Endometrial microvascular endothelial cells (primary cell): ENCODE measurements around the gene COLEC11. TPM values are rescaled to one million over a fixed set of nuclear protein-coding genes. Genes with fewer than 3 reads are reported as not detected.
"Not testable (repeated sequence)": the region's sequence is repeated elsewhere in the genome, so short reads cannot be mapped to it uniquely, and the experiment has no call there.

Source experiments
- in situ Hi-C: cut with HindIII; loops from 2 replicates; pipeline ENCODE4 v1.10.0; 2017; ENCODE audit warnings: low sequenced_read_pairs, low pct_unique_long_range_greater_than_20kb; ENCODE audit errors: inconsistent ontology term
- total RNA-seq: library from RNA; depleted of rRNA; stranded (reverse); fragments of >200 nt; gene quantifications from one replicate; pipeline ENCODE4 v1.2.3, GENCODE V29; 2015; ENCODE audit errors: inconsistent ontology term

COLEC11 gene
- total RNA-seq, 1 donor from 2014 or later = not detected

DNA sequence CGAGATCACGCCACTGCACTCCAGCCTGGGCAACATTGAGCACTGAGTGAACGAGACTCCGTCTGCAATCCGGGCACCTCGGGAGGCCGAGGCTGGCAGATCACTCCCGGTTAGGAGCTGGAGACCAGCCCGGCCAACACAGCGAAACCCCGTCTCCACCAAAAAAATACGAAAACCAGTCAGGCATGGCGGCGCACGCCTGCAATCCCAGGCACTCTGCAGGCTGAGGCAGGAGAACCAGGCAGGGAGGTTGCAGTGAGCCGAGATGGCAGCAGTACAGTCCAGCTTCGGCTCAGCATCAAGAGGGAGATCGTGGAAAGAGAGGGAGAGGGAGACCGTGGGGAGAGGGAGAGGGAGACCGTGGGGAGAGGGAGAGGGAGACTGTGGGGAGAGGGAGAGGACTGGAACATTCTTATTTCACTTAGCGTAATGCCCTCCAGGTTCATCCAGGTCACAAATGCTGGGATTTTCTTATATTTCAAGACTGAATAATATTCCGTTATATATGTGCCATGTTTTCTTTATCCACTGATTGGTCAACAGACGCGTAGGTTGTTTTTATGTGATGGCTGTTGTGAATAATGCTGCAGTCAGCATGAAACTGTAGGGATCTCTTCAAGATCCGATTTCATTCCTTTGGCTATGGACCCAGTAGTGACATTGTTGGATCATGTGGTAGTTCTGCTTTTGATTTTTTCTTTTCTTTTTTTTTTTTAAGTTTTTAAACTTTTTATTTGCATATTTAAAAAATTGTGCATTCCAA, 21.7 kb downstream of the COLEC11 start:
- in situ Hi-C loops = not testable (repeated sequence)

DNA sequence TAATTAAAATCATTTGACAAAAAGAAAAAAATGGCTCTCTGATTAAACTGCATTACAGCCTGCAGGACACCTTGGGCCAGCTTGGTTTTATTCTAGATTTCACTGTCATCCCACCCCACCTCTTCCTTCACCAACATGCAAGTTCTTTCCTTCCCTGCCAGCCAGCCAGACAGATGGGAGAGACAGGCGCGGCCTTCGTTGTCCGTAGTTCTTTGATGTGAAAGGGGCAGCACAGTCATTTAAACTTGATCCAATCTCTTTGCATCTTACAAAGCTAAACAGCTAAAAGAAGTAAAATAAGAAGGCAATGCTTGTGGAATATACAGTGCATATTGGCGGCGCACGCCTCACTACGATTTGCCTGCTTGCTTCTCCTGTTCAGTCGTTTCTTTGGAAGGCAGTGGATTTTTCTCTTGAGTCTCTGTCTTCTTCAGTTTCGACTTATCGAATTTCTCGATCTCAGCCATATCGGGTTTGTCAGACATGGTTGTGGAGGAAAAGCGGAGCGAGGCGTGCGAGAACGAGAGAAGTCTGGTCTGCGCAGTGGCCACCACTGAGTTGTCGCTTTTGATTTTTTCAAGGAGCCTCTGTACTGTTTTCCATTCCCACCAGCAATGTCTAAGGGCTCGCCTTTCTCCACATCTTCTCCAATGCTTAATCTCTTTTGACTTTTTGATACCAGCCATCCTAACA, 22.4 kb downstream of the COLEC11 start:
- in situ Hi-C loops = no loop called here

DNA sequence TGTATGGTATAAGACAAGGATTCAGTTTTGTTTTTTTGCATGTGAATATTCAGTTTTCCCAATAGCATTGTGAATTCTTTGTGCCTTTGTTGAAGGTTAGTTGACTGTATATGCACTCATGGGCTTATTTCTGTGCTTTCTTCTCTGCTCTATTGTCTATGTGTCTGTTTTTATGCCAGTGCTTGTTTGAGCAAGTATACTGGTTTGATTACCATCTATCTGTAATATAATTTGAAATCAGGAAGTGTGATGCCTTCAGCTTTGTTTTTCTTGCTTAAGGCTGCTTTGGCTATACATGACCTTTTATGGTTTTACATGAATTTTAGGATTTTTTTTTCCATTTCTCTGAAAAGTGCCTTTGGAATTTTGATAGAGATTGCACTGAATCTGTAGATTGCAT, 23.5 kb downstream of the COLEC11 start:
- in situ Hi-C loops = no loop called here

DNA sequence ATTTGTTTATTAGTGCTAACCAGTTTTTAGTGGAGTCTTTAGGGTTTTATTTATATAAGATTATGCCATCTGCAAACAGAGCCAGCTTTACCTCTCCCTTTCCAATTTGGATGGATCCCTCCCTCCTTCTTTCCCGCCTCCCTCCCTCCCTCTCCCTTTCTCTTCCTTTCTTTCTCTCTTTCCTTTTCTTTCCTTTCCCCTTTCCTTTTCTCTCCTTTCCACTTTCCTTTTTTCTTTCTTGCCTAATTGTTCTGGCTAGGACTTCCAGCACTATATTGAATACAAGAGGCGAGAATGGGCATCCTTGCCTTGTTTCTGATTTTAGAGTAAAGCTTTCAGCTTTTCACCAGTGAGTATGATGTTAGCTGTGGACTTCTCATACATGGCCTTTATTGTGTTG, 24.1 kb downstream of the COLEC11 start:
- in situ Hi-C loops = no loop called here

DNA sequence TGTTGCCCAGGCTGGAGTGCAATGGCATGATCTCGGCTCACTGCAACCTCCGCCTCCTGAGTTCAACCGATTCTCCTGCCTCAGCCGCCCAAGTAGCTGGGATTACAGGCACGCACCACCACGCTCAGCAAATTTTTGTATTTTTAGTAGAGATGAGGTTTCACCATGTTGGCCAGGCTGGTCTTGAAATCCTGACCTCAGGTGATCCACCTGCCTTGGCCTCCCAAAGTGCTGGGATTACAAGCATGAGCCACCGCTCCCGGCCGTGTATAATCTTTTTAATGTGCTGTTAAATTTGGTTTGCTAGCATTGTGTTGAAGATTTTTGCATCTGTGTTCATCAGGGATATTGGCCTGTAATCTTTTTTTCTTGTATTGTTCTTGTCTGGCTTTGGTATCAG, 24.7 kb downstream of the COLEC11 start:
- in situ Hi-C loops = not testable (repeated sequence)

DNA sequence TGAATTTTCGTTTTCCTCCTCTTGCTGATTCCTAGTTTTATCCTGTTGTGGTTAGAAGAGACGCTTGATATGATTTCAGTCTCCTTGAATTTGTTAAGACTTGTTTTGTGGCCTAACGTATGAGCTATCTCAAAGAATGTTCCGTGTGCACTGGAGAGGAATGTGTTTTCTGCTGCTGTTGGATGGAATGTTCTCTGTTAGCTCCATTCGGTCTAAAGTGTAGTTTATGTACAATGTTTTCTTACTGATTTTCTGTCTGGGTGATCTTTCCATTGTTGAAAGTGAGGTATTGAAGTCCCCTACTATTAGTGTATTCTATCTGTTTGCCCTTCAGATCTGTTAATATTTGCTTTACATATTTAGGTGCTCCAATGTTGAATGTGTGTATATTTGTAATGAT, 25.9 kb downstream of the COLEC11 start:
- in situ Hi-C loops = no loop called here

DNA sequence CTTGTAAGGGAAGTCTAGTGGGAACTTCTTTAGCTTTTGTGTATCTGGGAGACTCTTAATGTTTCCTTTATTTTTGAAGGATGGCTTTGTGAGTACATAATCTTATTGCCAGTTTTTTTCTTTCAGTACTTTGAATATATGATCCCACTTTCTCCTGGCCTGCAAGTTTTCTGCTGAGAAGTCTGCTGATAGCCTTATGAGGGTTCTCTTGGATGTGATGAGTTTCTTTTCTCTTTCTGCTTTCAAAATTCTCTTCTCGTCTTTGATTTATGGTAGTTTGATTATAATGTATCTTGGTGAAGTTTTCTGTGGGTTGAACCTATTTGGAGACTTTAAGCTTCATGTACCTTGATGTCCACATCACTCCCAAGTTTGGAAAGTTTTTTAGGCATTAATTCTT, 28.1 kb downstream of the COLEC11 start:
- in situ Hi-C loops = no loop called here

DNA sequence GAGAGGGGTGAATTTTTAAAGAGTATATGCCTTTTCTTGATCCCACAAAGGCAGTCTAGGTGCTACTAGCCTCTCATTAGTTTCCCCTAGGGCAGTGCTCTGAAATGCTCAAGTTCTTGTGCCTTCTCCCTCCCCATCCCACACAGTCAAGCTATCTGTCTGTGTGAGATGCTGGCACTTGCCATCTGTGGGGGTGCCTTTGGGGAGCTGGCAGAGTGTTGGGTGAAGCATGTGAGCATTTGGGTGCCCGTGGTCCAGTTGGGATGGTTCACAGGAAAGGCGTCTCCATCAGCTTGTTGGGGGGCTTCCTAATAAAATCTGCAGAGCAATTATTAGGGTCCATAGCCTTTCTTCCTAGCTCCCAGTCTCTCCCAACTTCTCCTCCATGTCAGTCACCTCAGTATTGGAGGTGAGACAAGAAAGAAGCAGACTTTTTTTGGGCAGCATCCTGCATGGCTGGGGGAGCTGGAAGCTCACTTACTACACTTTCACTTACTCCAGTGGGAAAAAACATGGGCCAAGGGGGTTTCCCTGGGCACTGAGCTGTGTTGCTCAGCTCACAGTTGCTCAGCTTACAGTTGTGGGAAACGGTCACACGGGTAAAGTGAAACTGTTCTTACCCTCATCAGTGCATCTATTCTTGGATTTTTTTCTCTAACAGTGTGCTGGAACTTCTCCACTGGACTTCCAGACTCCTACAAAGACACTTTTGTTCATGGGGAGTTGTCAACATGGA, 29.3 kb downstream of the COLEC11 start:
- in situ Hi-C loops = no loop called here

DNA sequence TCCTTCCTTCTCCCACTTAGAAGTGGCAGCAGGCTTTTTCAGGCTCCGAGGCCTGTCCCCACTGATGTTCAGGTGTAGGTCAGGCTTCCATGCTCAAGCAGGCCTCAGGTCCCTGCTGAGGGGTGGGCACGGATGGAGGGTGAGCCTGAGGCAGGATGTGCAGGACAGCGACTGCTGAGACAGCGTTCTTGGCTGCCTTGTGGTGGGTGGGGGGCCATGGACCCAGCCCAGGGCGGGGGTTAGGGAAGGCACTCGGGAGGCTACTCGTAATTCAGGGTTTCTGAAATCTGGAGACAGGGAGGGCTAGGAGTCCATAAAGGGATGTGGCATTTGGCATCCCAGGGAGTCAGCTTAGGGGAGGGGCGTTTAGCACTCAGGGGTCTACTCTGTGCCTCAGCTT, 30.3 kb downstream of the COLEC11 start:
- in situ Hi-C loops = no loop called here

DNA sequence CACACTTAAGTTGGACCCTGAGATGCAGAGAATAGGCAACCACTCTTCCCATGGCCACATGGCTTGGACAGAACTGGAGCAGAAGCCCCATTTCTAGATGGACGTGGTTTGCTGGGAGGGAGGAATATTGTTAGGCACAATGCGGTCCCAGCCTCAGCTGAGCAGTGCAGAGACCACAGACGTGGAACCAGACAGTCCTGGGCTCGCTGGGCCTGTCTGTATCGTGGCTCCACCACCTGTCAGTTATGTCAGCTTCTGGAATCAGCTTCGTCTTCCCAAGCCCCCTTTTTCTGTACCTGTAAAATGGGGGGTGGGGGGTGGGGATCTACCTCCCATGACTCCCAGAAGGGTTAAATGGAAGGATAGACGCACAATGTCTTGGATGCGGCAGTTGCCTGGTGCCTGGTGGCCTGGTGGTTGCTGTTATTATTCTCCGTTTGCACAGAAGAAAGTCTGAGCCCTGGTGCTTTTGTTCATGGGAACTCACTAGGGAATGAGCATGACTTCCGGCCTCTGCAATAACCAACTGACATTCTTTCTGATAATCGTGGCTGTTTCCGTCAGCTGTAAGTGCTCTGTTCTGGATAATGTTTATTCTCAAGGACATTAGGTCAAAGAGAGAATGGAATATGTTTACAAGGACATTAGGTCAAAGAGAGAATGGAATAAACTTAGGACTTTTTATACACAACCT, 31.4 kb downstream of the COLEC11 start:
- in situ Hi-C loops = no loop called here

DNA sequence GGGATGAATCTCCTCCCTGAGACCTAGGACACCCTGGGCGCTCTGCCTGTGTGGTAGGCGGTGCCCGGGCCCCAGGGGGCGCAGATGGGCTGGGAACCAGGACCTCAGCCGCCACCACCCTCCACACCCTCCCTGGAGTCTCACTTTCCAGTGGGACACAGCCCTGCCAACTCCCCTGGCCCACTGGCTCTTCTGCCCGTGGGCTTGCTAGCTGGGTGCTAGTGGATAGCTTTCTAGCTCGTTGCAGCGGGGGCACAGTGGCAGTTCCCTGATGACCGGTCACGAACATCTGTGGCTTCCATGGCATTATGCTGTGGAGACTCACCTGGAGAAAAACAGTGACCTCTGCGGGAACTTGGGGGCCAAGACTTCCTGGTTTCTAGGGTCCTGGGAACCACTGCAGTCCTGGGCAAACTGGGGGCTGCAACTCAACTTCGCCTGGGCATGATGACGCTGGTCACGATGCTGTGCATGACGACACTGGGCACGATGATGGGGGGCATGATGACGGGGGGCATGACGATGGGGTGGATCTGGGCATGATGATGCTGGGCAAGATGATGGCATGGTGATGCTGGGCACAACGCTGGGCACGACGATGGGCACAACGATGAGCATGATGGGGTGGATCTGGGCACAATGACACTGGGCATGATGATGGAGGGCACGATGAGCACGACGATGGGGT, 32.0 kb downstream of the COLEC11 start:
- in situ Hi-C loops = no loop called here

DNA sequence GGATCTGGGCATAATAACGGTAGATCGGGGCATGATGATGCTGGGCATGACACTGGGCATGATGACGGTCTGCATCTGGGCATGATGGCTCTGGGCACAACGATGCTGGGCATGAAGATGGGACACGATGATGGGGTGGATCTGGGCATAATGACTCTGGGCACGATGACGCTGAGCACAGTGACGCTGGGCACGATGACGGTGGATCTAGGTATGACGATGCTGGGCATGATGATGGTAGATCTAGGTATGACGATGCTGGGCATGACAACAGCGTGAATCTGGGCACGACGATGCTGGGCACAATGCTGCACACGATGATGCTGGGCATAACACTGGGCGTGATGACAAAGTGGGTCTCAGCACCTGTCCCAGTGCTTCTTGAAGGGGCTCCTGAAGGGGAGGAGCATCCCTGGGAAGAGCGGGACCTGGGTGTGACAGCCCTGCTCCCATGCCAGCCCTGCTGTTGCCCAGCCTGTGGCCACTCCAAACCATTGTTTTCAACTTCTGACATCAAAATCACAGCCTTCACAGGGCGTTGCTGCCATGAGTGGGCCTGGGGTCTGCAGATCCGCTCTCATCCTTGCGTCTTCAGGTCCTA, 32.7 kb downstream of the COLEC11 start:
- in situ Hi-C loops = no loop called here

DNA sequence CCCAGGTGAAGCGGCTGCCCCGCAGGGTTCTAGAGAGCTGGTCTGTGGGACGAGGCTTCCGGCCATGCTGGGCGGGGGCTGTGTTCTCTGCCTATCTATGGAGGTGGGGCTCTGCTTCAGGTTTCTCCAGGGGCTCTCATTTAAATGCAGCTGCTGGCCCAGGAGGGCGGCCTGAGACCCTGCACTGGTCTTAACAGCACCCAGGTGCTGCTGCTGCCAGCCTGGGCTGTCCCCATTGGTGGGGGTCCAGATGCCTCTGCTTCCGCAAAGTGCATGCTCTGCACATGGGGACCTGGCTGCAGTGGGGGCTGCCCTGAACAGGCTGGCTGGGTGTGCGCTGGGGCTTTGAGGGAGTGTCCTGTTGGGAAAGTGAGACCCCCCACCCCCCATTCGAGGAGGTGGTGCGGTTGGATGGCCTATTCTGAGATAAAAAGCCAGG, 33.3 kb downstream of the COLEC11 start:
- in situ Hi-C loops = no loop called here

DNA sequence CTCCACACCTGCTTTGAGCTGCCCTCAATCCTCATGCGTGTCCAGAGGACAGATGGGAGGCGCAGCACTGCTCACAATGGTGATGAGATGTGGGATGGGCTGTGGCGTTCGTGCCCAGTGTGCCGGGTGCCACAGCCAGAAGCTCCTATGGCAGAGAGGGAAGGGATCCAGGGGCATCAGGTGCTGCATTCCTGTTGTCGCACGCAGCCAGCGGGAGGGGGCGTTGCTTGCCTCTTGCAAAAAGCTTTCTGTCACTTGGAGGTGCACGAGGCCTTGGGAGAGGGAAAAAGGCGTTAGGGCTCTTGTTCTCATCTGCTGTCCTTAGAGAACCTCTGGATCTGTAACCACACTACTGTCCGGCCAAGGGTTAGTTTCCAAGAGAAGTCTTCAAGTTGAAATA, 33.9 kb downstream of the COLEC11 start:
- in situ Hi-C loops = no loop called here

DNA sequence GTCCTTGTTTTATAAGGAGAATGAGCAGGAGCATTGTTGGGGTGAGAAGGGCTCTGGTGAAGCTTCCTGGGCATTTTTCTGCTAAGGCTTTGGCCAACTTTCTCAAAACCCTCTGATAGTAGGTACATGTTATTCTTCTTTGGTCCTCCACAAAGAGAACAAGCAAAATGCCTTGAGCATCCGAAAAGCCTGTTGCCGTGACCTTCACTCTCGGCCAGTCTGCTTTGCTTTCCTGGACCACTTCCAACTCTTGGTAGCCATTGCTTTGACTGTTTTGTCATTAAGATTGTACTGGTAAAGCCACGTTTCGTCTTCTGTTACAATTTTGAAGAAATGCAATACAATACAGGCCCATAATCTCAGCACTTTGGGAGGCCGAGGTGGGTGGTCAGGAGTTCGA, 35.7 kb downstream of the COLEC11 start:
- in situ Hi-C loops = no loop called here

DNA sequence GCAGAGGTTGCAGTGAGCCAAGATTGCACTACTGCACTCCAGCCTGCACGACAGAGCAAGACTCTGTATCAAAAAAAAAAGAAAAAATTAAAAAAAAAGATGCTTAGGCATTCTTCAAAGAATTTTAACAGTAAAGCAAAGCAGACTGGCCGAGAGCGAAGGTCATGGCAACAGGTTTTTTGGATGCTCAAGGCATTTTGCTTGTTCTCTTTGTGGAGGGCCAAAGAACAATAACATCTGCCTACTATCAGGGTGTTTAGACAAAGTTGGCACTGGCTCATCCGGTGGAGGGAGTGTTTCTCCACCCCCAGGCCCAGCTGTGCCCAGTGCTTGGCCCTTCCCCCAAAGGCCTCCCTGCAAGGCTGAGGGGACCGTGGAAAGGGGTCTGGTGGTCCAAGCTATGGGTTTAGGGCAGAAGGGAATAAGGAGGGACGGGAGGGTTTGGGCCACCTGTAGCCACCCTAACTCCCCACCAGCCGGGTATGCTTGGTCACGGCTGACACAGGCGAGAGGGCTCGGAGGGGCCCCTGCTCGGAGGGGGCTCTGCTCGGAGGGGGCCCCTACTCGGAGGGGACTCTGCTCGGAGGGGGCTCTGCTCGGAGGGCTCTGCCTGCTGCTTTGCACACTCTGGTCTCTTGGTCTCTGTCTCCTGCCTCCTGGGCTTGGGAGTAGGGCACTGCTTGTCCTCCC, 36.4 kb downstream of the COLEC11 start:
- in situ Hi-C loops = no loop called here

DNA sequence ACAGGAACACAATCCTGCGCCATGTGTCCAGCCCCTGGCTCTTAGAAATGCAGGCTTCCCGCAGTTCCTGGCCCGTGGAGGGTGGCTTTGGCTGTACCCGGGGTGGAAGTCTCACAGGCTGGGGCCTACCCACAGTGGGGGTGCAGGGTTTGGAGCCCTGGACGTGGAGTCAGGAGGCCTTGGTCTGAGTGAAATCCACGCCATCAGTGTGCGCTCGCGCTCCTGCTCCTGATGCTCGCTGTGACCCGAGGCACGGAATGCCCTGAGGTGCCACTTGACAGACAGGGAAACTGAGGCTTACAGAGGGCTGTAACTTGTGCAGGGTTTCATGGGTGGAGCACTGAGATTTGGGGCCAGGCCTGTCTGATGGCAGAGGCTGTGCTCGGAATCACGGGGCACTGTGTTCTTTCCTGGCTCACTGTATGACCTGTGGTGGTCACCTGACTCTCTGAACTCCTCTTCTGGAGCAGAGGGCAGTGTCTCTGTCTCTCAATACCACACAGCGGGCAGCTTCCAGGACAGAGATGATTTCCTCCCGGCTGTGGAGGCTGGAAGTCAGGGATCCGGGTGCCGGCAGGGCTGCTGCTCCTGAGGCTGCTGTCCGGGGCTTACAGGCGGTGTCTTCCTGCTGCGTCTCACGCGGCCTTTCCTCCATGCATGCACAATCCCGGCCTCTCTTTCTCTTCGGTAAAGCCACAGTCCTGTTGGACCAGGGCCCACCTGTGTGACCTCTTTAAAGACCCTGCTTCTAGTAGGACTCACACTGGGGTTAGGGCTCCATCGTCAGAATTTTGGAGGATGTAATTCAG, 37.1 kb downstream of the COLEC11 start:
- in situ Hi-C loops = no loop called here
